ENCODE data around the gene TEKT5.

TEKT5 gene

DNA sequence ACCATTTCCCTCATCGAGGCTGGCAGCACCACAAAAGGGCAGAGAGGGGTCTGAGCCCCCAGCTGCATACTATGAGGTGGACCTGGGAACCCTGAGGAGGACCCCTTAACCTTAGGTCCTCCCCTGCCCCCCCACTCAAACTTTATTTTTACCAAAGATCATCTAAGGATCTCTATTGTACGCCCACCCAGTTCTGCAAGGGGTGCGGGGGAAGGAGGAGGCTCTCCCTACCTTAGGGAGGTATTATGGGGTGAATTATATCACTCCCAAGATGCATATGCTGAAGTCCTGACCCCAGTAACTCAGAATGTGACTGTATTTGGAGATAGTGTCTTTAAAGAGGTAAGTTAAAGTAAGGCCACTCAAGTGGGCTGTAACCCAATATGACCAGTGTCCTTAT, 87.6 kb downstream of the TEKT5 start:
- DNase-seq, result no peak

DNA sequence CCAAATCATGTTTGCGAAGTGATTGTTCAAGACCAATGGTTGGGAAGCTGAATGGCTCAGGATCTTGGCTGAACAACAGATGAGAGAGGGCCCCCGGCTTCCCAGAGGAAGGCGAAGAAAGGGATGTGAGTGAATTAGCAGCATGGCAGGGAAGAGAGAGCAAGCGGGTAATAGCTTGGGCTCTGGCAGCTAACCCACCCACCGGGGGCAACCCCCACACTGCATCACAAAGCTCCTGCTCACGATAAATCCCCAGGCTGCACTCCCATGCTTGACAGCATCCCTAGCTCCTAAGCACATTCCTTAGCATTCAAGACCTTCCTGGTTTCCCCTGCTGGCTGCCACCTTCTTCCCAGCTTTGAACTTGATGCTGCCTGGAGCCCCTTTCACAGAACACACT, 88.1 kb downstream of the TEKT5 start:
- DNase-seq, result no peak

DNA sequence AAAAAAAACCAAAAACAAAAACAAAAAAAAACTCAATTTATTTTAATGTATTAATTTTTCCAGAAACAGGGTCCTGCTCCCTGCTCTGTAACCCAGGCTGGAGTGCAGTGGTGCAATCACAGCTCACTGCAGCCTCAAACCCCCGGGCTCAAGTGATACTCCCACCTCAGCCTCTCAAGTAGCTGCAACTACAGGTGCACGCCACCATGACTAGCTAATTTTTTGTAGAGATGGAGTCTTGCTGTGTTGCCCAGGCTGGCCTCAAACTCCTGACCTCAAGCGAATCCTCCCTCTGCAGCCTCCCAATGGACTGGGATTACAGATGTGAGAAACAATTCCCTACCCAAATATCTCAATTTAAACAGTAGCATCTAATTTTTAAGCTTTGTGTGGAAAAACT, 89.1 kb downstream of the TEKT5 start:
- DNase-seq, result no peak

DNA sequence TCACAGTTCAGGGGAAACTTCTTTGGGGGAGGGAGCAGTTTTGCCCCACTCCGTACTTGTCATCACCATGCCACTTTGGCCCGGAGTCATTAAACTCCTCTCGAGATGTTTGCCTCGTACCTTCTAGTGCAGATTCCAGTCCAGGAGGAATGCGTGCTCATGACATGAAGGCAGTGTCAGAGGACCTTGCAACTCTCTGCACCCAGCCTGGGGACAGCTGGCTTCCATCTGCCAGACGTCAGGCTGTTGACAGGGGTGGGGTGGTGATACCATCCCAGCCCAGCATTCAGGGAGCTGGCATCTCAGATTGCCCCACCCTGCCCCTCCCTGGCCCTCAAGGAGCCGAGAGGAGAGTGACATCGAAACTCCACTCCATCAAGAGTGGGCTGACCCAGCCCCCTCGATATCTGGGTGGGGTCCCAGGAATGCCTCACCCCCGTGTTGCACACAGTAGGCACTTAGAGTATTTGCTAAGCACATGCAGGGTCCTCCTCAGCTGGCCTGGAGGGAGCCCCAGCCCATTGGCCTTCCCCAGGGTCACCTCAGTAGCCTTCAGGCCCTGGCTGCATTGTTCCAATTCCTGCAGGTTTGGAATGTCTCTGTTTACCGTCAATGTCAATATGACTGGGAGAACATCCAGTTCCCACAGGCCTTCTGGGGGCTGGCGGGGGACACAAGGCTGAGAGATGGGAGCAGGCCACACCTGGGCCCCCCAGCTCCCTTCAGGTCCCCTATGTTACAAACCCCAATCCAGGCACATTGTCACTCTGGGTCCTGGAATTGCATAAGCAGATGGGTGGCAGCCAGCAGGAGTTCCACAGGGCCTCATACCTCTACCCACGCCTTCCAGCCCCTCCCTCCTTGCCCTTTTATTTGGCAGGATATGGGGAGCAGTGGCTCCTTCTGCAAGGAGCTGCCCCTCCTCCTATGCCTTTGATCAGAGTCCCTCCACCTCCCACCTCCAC, 93.0 kb downstream of the TEKT5 start:
- DNase-seq, result no peak

DNA sequence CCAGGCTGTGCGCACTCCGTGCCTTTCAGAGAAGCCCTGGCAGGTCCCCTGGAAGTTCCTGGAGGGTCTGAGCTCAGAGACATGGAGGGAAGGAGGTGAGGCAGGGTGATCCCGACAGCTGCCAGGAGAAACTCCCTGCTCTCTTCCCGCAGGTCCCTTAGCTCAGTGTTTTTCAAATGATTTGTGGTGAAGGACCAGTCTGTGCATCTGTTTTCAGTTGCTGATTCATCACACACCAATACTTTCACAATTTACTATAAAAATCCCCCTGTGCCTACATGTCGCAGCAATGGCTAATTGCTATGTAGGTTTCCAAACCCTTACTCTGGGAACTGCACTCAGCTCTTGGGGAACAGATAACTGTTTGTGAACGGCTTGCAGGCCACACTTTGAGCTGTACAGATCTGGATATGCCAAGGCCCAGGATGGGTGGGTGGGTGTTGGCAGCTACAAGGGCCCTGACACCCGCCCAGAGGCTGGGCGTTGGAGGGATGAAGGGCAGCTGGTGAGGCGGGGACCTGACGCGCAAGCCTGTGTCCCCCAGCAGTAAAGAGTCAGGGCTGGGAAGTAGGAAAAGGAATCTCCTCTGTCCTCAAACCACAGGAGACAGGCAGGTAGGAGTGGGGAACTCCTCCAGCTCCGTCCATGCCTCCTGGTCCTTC, 93.8 kb downstream of the TEKT5 start:
- no peak for DNase-seq

DNA sequence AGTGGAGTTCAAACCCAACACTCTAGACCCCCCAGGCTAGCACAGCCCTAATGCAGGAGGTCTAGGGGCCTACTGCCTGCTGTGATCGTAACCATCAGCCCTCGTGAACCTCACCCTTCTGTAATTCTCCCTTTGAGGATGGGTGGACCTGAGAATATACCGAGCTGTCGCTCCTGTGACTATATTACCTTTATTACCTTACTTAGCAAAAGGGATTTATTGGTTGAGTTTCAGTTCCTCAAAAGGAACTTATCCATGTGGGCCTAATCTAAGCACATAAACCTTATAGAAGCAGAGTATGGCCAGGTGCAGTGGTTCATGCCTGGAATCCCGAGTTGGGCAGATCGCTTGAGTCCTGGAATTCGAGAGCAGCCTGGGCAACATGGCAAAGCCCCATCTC, 95.1 kb downstream of the TEKT5 start:
- no peak for DNase-seq

DNA sequence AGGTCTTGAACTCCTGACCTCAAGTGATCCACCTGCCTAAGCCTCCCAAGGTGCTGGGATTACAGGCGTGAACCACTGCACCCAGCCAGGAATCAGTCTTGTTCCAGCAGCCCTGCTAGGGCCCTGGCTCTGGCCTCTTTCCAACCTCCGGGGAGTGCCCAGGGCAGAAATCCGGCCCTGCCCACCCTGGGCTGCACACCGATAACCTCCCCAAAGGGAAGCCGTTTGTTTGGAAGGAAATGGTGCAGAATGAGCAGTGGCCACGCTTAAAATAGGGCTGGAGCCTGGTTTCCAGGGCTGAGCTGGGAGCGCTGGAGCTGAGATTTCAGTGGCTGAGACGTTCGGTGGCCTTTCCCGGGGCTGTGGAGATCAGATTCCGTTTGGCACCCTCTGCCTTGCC, 96.6 kb downstream of the TEKT5 start:
- DNase-seq, result no peak

DNA sequence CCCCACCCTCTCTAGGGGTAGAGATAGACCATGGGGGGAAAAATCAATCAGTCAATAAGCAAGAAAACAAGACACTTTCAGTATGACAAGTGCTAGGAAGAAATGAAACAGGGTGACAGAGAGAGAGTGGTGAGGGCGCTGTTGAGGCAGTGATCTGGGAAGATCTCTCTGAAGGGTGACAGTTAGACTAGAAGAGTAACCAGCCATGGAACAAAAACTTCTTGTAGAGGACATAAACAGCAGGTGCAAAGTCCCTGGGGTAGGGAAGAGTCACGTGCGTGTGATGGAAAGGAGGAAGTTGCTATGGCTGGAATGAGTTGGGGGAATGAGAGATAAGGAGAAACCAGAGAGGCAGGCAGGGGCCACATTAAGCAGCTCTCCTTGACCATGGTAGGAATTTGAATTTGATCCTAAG, 97.5 kb downstream of the TEKT5 start:
- no peak for DNase-seq

DNA sequence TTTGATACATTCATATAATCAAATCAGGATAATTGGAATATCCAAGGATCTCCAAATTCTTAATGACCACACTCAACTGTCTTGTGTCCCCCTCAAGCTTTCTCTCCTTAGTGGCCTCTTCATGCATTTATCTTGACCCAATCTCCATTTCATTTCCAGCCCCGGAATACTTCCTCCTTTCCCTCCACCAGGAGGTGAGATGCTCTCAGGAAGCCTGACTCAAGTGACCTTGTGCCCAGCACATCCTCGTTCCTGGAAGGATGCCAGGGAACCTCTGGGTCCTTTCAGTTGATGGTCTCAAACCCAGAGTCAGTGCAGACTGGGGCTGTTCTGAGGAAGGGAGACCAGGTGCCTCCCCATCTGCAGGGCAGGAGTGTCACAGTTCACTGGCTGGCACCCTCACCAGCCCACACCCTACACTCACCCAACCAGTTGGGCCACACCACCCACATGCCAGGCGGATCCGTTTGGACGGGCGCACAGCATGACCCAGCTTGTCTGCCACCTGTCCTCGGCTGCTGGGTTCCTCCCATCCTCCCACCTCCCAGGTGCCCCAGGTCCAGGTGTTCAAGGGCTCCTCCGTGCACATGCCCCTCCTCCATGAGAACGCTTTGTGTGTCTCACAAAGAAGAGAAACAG, 100.3 kb downstream of the TEKT5 start:
- DNase-seq, result no peak

DNA sequence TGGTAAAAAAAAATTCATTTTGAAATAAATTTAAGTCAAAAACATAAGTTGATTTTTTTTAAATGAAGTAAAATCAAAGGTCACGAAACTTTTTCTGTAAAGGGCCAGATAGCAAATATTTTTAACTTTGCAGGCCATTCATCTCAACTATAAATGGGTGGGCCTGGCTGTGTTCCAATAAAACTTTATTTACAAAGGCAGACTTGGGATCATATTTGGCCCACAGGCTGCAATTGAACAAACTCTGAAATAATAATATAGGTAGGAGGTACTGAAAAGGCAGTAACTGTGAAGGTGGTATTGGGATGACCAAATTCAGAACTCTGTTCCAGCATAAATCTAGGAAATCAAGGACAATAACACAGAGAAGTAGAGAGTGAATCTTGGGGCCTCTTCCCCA, 102.1 kb downstream of the TEKT5 start:
- DNase-seq, result no peak

DNA sequence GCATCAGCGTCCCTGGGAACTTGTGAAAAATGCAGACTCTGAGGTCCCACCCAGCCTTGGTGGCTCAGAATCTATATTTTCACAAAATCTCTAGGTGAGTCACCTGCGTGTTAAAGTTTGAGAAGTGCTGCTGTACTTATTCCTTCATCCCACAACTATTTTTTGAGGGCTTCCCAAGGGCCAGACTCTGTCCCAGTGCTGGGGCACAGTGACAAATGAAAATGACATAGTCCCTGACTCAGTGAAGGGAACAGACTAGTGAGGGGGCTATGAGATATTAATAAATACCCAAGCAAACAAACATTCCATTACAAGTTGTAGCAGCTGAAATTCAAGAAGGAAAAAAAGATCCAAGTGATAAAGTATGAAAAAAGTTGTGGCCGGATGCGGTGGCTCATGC, 104.4 kb downstream of the TEKT5 start:
- no peak for DNase-seq

DNA sequence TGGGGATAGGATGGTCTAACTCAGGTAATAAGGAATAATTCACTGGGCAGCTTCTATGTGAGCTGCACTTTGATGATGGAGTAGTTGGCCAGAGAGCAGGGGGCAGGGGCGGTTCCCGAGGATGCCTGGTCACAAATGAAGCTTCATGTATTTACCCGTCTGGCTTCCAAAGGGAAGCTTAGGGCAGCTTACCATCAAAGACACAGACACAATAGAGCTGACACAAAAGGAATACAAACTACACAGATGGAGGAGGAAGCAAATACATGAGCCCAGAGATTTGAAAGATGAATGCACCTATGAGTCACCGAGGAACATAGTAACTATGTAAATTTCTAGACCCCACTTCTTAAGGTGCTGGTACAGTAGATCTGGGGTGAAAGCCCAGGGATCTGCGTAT, 105.6 kb downstream of the TEKT5 start:
- no peak for DNase-seq

DNA sequence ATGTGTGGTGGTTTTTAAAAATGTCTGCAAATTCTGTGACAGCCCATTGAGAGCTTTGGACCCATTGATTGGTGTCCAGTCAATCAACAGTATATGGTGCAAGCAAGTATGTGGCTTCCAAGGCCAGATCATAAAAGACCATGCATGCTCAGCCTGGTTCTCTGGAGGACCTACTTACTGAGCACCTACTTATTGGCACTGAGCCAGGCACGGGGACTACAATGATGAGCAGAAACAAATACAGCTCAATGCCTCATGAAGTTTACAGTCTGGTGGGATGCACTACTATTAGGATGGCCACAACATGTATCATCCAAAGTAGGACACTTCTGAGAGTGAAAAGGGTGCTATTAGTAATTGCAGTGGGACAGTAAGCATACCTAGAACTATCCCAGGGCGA, 107.1 kb downstream of the TEKT5 start:
- DNase-seq, result no peak

DNA sequence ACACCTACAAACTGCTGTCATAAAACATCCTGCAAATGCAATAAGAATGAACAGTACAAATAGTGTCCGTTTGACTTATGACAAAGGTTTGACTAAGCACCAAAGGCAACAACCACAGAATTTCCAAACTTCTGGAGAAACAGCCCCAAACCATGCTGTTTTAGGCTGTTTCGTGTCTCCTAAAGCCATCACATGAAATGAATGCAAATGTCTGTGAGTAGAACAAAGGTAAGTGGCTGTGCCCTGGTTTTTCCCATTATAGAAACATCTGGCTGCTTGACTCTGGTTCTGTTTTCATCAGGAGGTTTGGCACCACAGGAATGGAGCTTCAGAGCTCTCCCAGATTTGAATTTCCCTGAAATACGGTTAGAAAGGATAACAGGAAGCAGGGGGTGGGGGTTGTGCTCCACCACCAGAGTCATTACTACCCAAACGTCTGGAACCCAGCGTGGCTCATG, 109.7 kb downstream of the TEKT5 start:
- DNase-seq, result no peak

DNA sequence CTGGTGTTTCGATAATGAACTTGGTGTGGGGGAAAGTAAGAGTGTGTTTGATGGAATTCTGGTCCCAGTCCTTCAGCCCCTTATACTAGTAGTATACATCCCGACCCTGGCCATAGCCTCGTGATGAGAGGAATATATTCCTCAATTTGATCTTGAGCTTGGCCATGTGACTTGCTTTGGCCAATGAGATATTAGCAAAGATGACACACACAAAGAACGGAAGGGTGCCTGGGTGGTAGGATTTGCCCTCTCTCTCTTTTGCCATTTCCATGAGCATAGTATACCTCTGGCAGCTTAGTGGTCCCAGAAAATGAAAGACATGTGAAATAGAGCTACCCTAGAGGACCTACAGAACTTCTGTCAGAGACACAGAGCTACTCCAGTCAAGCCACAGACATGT, 111.5 kb downstream of the TEKT5 start:
- no peak for DNase-seq

DNA sequence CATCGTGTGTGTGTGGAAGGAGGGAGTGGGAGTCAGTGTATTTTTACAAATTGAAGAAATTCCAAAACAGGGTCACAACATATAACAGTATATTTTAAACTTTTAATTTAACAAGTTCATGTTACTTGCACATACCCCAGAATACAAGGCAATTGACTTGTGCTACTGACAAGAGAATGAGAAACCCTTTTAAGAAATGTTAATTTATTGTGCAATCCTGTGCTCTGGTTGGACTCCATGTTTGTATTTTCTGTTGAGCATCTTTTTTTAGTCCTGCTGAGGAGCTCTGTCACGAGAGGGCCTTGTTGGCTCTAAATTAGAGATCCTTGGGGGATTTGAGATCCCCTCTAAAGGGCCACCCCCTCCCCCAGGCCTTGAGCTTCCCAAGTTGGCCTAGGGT, 113.2 kb downstream of the TEKT5 start:
- no peak for DNase-seq

DNA sequence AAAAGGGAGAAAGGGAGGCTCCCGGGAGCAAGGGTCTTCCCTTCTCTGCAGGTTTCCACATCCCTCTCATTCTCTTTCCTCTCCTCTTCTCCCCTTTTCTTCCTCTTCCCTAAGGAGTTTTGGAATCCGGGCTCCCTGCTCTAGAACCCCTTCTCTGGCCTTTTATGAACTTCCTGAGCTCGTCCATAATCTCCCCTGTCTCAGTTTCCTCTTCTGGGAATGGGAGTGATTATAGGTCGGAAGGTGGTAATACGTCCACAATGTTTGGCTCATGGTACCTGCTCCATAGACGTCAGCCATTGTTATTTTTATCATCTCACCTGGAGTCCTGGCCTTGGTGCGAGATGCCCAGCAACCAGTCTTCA, 113.9 kb downstream of the TEKT5 start:
- DNase-seq, result no peak

DNA sequence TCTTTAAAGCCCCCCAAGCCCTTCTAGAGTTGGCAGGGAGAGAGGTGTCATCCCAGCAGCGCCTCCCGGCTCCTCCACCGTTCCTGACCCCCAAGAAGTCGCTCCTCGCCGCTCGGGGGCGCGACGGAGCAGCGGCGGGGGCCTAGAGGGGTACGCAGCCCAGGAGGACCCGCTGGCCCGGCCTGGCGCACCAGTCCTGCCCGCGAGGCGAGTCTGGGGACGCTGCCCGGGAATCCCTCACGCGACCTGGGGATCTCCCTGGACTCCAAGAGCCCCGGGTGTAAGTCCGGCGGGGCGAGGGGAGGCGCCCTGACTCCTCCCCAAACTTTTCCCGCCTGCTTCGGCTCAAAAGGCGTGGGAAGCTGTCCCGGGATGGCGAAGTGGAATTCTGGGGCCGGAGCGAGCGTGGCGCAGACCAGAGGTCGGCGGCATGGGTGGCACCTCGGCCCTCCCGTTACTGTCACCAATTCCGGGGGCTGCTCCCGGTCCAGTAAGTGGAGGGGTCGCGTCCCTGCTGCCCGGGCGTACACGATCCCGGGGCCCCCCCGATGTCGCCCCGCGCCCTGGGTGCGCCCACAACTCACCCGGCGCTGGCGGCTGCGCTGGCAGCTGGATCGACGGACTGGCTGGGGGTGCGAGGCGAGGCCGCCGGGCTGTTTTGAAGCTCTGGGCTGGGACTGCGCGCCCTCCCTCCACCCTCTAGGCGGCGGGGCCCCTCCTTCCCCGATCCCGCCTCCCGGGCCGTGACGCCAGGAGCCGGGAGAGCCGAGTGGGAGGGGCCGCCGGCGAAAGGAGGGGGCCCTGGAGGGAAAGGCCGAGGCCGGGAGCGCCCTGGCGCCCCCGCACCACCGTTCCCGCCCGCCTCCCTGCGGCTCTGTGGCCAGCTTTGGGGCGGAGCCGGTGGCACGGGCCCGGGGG, 114.5 kb downstream of the TEKT5 start, which contains the start of gene EMP2:
EMP2 (minus strand) TSS at position 634 of the 918 bp plus-strand sequence. CDS start 32,981 bp downstream, outside the sequence.
- DNase-seq, result no peak

DNA sequence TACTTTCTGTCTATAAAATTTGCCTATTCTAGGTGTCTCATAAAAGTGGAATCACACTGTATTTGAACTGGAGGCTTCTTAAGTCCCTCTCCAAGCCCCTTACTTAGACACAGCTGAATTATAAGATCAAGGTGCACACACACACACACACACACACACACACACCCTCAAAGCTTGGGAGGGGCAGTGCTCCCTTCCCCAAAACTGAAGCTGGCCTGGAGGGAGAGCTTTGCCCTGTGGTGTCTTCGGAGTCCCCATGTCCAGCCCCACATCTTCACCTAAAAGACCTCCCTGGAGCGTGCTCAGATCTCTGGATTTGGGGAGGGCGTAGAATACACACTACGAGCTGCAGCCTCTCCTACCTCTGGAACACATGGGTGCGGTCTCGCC, 115.2 kb downstream of the TEKT5 start:
- DNase-seq, result no peak

DNA sequence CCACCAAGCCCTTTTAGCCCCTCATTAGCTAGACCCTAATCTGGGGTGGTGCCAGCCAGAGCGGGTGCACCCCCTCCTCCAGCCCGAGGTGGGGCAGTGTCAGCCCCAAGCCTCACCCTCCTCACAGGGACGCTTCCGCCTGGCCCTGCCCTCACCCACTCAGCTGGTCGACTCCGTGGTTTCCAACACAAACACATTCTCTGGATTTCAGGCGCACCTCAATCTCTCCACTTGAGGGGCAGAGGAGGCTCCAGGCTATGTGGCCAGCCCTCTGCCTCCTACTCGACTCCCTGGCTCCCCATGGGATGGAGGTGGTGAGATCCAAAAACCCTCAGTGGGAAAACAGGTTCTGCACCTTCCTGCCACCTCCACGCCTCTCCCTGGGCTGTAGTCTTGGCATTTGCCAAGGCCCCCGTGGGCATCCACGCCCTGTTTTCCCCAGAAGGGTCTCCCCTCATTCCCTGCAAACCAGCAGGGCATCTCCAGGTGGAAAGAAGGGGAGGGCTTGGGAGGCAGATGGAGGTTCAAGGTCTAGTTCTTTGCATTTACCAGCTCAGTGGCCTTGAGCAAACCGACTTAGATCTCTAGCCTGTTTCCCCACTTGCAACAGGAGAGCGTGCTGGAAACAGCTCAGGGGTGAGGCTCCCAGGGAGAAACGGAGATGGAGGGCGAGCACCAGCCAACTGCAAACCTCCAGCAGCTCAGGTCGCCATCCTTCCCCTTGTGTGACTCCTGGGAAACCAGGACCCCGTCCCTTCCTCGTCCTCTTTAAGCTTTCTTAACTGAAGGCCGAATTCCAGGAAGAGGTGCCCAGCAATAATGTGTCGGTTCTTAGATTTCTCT, 116.0 kb downstream of the TEKT5 start:
- DNase-seq, result no peak
